HG03066 (cell line): ENCODE results near the gene BEGAIN.

ENCODE experiments used
- ATAC-seq: cut with Tn5 transposase; IDR thresholded peaks from one replicate; pipeline ENCODE4 v1.9.1; 2021; ENCODE audit warnings: low read depth; ENCODE audit not compliant: unreplicated experiment

The BEGAIN gene

GRCh38 chr14:100584056-100585031, 2.9 kb downstream of the BEGAIN start:
- ATAC-seq = no peak

DNA sequence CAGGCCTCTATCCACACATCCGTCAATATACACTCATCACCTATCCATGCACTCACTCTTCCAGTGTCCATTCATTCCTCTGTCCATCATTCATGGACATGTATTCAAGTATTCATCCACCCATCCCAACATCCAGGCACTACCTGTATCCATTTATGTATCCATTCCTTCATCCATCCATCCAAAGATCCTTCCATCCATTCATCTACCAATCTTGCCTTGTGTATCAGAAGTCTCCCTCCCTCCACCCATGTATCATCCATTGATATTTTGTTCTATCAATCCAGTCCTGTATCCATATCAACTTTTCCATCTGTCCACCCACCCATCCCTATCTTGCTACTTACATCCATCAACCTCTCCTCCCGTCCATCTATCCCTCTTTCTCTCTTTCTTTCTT, 4.0 kb downstream of the BEGAIN start:
- ATAC-seq = no peak

DNA sequence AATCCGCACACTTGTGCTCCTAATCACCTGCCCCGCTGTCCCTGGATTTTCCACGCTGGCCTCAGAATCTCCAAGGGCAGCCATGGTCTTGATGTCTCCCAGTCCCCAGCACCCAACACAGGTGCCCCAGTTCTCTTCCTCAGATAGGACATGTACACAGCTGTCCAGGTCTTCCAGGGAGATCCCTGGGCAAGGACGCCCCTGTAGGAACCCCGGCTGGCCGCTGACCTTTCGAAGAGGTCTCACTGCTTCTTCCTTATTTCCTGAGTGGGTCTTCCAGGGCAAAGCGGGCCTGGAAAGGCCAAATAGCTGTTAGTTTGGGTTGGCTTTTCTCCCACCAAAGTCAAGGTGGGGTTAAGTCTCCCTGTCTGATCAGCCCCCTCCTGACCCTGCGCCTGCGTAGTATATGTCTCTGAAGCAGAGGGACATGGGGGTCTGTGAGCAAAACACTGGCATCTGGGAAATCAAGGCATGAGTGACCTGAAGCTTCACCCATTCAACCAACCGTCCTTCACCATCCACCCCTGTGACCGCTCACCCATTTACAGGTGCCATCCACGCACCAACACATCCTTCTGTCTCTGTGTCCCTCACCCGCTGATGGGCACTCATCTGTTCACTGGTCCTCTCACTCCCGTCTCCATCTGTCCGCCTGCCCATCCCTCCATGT, 4.6 kb downstream of the BEGAIN start:
- no peak for ATAC-seq

DNA sequence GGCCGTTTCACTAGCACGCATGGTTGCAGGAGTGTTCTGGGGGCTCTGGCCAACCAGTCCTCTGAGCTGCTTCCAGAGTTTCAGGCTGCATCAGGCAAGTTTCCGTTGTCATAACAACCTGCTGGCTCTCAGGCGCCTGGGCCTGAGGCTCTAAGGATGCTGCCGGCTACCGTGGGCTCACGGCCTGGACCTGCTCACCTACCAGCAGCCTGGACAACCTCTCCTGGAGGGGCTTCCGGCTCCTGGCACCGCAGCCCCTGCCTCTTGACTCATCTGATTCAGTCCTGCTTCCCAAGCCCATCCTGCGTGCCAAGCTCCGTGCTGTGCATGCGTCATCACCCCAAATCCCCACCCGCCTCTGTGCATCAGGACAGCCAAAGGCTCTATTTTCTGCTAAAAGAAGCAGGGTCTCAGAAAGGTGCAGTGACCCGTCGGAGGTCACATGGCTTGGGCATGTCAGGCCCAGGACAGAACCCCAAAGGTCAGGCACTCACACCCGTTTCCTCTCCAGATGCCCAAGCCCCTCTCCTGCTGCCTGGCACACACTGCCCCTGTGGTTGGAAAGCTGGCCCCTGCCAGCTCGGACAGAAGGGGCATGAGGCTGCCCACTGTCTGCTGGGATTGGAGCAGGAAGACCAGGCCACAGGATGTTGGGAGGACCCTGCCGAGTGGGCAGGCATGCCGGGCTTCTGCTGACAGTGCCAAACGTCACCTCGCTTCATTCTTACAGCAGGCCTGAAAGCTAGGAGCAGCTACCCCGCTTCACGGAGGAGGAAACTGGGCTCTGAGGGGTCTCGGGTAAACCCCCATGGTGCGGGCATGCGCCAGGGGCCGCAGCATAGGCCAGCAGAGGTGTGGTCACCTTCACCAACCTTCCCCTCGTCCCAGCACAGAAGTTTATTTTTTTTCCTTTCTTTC, 5.7 kb downstream of the BEGAIN start:
- no peak for ATAC-seq

DNA sequence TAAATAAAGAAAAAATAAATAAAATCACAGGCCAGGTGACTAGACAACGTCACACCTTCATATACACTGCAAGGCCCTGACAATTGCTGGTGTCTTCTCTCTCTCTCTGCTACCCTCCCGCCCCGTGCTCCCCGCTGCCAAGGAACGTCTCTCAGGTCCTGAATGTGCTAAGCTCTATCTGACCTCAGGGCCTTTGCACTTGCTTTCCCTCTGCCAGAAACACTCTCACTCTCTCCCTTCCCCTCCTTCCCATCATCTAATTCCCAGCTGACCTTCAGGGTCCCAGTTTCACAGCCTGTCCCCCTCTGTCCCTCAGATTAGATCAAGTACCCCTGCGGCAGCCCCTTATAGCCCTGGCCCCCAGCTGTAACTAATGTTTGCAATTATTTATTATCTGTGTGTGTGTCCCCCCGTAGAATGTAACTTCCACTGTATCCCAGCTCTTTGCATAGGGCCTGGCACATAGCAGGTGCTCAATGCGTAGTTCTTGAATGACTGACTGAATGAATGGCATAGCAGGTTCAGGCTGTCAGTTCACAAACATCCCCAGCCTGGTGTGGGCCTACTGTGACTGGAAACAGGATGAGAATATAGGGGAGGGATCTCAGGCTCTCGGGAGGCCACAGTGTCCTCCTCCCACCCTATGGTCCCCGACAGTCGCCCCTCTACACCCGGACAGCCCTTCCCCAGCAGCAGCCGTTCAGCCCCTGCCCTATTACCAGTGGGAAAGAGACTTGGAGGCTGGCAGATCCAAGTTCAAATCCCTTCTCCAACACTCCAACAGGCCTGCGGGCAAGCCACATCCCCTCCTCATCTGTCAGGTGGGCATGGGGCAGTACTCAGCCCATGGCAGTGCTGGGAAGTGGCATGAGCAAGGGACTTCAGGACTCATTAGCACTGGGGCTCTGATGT, 6.6 kb downstream of the BEGAIN start:
- no peak for ATAC-seq

DNA sequence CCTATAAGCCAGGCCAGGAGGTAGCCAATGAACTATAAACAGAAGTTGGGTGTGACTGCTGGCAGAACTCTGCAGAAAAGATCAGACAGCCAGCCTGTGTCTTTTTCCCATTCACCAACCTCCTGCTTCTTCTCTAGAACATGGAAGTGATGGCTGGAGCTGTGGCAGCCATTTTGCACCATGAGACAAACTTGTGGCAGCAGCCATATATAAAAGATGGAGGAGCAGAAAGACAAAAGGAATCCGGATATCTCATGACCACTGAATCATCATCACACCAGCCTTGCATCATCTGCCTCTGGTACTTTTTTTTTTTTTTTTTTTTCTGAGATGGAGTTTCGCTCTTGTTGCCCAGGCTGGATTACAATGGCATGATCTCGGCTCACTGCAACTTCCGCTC, 8.7 kb downstream of the BEGAIN start:
- ATAC-seq = no peak

- ATAC-seq = no peak
These were observed 9.2 kb downstream of the BEGAIN start for GRCh38 chr14:100577986-100578431.

- no peak for ATAC-seq
These were observed 9.8 kb downstream of the BEGAIN start for GRCh38 chr14:100577321-100577985.

GRCh38 chr14:100576091-100577085, 10.8 kb downstream of the BEGAIN start:
- no peak for ATAC-seq

DNA sequence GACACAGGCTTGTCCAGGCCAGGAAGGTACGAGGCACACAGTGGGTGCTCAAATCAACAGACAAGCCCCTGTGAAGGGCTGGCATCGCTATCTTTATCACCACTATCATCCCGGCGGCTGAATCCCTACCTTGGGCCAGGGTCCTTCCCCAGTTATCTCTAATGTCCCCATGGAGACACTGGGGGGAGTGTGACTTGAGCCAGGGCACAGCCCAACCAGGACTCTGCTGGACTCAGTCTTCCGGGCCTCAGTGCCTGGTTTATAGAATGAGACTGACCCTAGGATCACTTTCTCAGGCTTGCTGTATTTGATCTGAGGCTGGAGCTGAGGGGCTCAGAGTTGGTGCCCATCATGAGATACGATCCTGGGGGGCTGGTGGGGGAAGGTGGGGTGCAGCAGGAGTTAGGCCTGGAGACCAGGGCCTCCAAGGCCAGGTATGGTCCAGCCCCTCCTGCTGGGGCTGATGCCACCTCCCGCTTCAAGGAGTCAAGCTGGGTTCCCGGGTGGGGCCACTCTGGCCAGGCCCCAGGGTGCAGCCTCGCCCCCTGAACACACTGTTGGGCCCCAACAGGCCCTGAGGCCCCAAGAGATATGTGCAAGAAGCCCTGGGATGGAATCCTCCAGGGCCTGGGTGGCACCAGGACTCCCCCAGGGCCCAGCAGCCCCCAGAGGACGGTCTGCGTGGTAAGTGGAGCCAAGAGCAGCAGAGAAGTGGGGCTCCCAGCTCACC, 11.8 kb downstream of the BEGAIN start:
- no peak for ATAC-seq

DNA sequence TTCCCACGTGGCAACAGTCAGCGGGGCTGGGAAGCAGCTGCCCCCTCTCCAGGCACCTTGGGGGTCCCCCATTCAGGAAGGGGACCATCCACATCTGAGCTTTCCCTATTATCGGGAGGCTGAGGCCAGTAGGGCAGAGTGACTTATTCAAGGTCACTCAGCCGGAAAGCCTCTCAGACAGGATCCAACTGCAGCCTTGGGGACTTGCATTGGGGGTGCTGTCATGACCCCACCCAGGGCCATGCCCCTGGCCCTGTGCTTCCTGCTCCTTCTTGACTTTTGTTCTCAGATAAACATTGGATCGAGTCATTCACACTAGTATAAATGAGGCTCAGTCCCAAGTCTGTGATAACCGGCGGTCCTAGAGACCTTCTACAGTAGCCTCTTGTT, 12.6 kb downstream of the BEGAIN start:
- no peak for ATAC-seq

DNA sequence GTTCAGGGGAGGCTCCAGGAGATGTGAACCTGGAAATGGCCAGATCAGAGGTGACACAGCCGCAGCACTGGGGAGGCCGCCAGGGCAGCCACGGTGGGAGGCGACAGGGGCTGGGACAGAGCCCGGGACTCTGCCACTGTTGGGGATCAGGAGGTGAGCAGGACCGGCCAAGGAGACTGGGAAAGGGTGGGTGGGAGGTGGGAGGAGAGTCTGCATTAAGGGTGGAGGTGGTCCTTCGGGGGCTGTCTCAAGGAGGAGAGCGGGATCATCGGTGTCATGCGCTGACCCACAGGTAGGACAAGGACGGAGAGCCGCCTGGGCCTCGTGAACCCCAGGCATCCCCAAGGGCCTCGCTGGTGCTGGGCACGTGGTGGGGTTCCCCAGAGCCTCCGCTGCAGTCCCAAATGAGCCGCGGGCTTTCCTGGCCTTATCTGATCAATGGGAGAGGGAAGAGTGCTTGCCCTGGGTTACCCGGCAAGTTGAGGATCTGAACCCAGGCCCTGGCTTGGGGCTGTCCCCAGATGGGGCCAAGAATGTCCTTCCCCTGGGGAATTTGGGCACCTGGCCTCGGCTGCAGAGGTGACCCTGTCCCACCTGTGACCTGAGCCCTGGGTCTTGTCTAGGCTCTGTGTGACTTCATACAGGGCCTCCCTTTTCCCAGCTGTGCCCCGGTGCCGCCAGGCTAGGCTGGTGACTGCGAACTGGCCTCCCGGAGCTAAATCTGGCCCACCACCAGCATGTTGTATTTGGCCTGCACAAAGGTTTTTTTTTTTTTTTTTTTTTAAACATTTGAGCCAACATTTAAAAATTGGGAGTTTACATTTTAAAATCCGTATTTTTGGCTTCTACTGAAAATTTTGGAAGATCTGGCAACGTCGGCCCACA, 13.2 kb downstream of the BEGAIN start:
- no peak for ATAC-seq

GRCh38 chr14:100573002-100573756, 14.0 kb downstream of the BEGAIN start:
- ATAC-seq = no peak

- ATAC-seq = no peak
These were observed 14.7 kb downstream of the BEGAIN start for GRCh38 chr14:100572543-100572942.

DNA sequence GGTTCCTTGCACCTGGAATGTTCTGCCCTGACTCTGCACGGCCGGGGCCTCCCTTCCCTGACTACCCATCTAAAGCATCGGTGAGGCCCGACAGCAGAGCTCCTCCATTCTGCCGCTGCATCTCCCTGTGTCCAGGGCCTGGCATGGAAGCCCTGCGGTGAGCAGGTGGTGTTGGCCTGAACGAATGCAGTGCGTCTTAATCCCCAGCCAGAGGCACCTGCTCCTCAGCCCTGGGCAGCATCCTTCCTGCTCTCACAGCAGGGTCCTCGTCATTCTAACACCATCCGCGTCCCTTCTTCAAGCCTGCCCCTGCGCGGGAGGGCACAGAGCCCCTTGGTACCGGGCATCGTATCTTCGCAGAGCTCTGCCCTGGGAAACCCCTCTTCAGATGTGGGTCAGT, 15.4 kb downstream of the BEGAIN start:
- no peak for ATAC-seq
